HG02588 (cell line): ENCODE data around the gene CTNNA2.

ENCODE experiments used
- ATAC-seq: cut with Tn5 transposase; IDR thresholded peaks from one replicate; pipeline ENCODE4 v1.9.1; 2021; ENCODE audit warnings: mild to moderate bottlenecking, moderate library complexity; ENCODE audit not compliant: unreplicated experiment

The CTNNA2 gene

DNA sequence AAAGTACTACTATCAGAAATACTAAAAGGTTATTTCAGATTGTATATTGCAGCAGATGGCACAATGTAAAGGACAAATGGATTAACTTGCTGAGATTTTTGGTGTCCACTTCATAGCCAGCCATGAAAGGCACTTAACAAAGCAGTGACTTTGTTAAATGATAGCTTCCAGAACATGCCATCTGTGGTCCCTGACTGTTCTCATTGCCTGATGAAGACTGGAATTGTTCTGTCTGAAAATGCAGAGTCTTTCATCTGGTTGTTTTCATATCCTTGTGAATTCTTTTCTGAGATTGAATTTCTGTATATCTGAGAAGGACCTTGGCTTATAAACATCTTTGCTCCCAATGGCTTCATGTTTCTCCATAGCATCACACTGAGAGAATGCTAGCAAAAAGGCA lies 836.1 kb downstream of the CTNNA2 start:
- no peak for ATAC-seq

DNA sequence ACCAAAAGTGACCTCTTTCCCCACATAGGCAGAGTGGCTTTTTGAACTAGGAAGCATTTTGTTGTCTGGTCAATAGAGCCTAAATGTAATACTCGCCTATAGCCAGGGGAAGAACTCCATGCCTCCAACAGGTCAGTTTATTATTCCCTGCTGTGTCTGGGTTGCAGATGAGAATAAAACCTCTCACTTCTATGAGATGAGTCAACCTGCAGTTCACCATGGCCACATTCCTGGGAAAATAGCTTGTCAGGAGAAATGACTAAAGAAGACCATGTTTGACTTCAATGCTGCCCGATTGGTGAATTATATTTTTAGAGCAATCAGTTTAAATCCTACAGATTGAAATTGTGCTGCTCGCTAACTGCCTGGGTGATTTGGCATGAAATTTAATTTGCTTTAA lies 838.4 kb downstream of the CTNNA2 start:
- ATAC-seq: no peak

DNA sequence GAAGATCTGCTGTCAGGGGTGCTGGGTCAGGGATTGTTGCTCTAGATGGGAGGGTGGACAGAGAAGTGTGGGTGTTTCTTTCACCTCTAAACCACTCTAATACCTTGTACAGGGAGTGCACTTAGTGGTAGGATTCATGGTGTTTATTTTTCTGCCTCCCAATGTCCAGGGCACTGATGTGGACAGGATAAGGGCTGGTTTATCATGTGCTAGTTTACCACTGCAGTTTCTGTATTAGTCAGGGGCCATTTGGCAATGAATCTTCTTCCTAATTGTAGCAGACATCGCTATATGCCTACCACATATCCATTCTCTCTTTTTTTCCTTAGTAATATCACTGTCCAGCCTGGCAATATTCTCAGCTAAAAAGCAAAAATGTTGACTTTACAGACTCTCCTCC lies 842.0 kb downstream of the CTNNA2 start:
- no peak for ATAC-seq

DNA sequence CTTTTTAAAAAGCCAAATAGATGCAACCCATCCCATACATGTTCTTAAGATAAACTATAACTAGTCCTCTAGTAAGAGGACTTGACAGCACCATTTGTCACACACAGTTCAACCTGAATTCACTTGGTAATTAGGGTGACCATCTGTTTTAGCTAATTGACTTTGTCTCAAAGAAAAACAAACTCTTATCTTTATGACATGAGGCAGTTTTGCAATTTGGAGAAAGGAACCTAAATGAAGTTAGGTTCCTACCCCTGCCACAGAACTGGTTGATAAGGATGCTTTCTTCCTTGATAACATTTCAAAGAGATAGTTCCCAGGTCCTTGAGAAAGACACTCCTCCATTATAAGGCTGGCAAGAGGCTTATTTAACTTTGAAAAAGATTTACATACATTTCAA lies 849.1 kb downstream of the CTNNA2 start:
- ATAC-seq: no peak

DNA sequence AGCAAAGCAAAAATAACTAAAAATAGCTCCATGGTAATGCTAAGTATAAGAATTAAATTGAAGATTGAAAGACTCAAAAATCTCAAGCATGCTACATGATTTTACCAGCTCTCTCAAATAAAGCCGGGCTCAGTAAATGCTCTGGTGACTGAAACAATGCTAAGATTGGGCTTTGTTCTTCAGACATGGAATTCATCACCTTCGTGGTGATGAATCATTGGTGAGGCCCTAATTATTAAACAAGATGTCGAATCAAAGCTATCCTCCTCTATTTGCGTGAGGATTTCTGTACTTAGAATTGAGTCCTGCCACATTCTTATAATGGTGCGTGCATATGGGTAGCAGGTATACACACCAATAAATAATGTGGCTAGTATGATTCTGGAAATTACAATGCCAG lies 850.5 kb downstream of the CTNNA2 start:
- no peak for ATAC-seq

DNA sequence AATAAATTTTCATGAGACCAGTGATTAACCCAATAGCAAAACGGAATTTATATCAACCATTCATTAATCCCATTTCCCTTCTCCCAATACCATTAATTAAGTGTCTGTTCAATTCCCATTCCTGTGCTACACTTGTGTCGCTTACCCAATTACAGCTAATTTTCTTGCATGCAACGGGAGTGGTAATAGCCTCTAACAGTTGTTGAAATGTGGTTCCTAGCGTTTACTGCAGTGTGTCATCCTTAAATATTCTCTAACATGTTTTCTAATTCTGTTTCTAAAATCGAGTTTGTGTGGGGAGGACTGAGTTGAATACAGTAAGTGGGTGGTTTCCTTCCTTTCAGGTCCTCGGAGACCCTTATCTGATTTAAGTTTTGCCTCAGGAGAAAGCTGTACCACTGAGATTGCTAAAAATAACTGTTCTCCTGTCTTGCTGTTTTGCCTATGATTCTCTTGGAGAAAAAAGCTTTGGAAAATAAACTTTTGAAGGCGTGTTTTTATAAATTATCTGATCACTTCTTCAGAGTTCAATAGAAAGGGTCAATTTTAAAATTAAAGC lies 851.0 kb downstream of the CTNNA2 start:
- ATAC-seq: no peak

DNA sequence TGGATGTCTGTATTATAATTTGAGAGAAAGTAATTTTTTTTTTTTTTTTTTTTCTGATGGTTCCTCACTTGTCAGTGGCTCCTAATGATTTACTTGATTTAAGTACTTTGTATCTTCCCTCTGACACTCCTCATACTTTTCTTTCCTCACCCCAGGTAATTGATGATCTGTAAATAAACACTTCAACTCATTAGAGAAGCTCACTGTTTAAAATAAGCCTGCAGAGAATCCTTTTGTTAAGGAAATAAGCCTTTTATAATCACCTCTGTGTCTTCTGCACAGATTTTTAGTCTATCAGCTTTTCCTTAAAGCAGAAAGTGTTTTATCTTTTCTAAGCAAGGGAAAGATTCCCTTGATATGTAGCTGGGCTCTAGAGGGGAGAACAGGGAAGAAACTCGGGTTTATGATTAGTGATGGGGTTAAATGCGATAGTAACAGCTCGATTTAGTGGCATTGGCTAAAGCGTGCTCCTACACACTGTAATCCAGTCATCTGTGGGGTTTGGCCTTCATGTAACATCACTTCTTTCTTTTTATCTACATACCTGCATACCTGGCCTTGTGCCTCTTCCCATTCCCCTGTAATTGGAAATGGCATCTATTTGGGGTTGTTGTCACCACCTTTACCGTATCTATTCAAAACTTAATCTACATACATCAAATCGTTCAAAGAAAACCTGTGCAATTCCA lies 851.8 kb downstream of the CTNNA2 start:
- ATAC-seq: no peak

DNA sequence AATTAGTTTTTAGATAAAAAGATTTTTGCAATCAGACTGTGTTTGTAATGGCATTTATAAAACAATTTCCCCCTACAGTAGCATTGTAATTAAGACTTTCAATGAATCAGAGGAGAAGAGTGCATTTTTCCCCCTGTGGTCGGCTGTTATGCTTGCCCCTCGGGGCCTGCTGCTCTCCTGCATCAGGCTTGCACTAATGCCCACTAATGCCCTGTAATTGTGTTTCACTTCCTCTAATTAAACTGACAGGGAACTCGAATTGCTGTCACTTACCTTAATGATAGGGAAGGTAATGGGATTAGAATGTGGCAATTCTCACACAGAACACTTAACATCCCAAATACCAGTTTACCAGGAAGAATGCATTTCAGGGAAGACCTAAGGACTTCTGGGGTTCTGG lies 852.9 kb downstream of the CTNNA2 start:
- ATAC-seq: no peak

DNA sequence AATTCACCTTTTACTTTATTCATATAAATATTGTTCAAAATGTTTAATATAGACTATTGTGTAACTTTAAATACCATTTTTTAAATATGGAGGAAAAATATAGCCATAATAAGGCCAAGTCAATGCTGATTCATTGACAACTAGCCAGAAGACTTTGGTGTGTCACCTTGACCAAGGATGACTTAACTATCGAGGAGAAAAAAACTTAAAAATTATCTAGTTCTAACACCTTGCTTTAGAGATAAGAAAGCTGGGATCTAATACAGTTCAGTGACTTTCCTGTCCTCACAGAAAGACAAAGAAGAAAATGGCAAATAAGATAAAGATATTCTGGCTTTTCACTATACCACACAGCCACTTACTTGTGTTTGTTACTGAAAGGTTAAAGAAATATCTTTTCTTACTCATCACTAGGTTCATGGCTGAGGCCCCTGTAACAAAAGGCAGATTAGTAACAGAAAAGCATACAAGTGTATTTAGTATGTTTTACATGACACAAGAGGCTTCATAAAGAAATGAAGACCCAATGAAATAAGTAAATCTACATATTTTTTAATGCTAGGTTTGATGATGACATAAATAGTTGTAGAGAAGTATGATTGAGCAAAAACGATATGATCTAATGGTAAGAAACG lies 857.6 kb downstream of the CTNNA2 start:
- no peak for ATAC-seq

DNA sequence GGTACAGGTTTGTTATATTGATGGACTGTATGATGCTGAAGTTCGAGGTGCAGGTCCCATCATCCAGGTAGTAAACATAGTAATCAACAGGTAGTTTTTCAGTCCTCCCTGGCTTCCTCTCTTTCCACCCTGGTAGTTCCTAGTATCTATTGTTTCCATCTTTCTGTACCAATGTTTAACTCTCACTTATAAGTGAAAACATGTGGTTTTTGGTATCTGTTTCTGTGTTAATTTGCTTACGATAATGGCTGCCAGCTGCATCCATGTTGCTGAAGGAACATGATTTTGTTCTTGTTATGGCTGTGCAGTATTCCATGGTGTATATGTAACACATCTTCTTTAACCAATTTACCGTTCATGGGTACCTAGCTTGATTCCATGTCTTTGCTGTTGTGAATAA lies 861.3 kb downstream of the CTNNA2 start:
- no peak for ATAC-seq

DNA sequence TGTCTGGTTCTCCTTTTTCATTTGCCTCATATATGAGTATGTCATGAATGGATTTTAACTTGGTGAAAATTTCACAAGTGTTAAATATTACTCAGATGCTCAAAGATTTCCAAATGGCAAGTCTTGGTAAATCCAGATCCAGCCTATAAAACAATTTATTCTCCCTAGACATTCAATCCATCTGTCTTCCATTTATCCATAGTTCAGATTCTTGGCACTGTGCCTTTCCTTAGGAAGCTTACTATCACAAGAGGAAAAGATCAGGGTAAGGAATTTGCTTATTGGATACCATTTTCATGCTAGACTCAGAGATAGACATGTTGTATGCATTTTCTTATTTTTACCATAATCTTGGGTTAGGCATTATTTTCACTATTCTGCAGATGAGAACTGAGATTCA lies 864.2 kb downstream of the CTNNA2 start:
- no peak for ATAC-seq

DNA sequence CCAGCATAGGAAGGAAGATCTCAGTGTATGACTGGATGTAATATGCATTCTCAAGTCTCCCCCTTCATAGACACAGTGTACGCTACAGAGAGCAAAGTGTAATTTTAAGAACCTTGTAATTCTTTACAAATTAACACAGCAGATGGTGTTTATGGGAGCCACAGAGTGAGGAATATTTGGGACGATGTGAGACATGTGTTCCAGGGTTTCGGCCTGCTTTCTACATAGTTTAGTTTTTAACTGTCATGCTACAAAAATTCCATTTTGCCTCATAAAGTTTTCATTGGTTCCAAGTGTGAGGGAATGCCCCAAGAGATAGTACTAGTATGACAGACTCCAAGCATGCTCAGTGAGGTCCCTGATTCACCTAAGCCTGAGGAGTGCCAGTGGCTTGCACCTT lies 867.9 kb downstream of the CTNNA2 start:
- ATAC-seq: no peak

DNA sequence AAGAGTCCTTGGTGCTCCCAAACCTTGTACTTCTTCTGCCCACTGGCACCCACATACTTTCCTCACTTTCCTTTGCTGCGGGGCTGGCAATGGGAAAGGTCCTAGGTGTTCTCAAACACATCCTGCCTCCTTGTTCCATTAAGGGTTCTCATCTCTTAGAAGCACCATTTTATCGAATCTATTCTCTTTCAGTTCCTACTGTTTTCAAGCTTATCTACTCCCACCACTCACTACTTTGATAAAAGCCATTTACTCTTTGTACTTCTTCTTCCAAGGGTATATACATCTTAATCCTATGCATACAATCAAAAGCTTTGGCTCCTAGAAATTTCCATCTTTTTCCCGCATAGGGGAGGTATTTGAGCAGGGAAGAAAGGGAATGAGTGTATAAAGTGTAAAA lies 868.8 kb downstream of the CTNNA2 start:
- ATAC-seq: no peak

DNA sequence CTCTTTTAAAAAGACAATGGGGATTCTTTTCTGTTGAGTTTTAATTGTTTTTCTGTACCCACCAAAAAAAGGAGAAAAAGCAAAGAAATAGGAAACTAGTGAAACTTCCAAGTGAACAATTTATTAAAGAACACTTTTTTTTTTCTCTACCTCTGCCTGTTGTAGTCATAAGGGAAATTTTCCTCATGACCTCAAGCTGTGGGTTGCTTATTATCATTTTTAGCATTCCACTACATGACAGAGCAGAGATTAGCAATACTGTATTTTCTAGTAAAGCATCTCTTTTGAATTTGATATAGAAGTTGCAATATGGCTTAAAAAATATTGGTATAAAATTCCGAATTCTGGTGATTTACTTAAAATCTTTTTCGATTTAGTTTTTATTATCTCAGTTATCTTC lies 879.6 kb downstream of the CTNNA2 start:
- ATAC-seq: no peak

DNA sequence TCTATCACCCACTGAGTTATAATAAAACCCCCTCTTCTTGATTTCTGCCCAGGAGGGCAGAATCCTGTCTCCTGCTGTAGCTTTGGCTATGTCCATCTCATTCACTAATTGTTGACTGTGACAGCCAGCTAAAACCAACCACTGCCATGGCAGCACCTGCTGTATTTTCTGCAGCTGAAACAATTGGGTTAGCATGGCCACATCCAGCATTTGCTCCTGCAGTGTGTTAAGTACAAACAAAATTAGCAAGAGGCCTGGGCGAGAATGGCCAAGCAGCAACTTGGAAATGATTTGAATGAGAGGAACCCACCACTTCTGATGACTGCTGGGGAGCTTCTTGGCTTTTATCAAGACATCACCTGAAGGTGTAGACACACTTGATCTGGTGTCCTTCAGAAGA lies 881.1 kb downstream of the CTNNA2 start:
- no peak for ATAC-seq

DNA sequence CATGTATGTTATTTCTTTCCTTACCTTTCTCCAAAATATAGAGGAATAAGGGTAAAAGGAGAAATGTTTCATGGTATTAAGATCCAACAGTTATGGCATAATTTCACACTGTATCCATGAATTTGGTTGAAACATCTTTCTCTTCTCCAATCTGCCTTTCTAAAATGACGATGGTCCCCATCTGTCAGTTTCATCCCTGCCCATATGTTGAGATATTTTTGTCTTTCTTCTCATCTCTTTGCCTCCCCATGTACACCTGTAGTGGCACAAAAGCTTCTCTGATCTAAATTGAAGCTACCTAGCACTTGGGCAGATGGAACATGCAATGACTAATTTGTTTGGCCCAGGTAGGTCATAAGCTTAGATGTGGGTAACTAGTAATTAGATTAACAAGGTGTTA lies 882.4 kb downstream of the CTNNA2 start:
- ATAC-seq: no peak

DNA sequence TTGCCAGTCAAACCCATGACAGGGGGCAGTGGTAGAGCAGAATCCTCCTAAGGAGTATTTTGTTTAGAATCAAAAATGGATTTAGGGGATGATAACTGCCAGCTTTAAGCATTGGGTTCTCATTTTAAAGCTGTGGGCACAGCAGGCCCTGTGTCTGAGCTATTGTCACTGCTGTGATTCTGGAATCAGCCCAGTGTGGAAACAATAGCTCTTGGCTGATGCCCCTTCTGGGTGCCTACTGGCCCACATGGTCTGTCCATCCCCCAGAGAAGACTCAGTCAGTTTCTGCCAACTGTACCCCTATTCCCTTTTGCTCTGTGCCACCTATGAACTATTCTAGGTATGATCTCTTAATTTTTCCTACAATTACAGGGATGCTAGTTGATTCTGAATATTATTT lies 883.4 kb downstream of the CTNNA2 start:
- no peak for ATAC-seq

DNA sequence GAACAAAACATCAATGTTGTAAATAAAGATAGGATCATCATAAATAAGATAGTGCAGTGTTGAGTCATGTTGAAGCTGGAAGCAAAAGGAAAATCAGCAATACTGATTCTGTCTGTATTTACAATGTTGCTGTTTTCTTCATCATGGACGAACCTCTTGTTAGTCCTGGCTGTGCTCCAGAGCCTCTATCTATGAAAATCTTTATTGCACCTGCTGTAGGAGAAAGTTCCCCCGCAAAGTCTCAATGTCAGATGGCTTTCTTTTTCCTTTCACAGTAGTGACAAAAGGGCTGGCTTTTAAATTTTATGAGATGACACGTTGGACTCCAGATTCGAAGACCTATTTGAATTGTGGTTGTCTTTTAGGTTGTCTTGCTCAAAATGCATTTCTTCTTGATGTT lies 890.2 kb downstream of the CTNNA2 start:
- no peak for ATAC-seq

DNA sequence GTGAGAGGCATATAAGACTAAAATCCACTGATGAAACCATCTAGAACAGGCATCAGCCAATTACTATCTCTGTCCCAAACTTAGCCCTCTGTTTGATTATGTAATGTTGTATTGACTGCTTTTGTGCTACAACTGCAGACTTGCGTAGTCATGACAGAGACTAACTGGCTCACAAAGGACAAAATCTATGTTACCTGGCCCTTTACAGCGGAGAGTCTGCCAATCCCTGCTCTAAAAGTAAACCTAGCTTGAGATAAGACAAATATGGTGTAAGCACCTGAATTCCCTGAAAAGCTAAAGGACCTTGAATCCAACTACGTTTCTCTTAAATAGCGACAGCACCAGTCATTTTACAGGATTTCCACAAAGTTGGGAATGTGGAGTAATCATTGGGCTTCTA lies 894.5 kb downstream of the CTNNA2 start:
- ATAC-seq: no peak

DNA sequence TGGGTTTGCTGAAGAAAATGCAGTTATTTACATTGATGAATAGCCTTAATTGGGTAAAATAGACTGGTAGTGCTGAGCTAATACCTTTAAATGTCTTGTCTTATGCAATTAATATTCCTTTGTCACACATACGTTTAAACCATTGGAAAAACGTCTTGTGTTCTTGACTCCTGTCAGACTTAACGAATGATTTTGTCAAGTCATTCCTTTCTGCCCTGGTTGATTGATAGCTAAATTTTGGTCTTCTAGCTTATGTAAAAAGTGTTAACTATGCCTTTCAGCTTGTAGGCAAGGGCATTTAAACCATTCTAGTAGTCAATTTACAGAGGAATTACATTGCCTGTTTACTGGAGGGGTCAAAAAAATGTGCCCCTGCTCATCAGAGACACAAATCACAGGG lies 897.5 kb downstream of the CTNNA2 start:
- no peak for ATAC-seq

DNA sequence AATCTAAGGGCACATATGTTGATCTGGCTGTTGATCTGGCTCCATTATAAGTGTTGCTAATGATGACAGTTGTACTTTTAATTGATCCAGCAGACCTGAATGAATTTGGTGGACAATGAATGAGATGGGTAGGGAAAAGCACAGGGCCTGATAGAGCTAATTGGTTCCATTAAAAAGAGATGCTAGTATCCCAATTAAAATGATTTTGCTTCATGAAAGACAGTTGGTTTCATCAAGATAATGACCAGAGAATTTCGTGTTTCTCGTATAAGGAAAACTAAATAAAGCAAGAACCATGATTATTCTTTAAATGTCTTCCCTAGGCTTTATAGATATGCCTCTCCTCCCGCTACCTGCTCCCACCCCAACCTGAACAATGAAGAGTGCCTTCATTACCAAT lies 900.3 kb downstream of the CTNNA2 start:
- ATAC-seq: no peak

DNA sequence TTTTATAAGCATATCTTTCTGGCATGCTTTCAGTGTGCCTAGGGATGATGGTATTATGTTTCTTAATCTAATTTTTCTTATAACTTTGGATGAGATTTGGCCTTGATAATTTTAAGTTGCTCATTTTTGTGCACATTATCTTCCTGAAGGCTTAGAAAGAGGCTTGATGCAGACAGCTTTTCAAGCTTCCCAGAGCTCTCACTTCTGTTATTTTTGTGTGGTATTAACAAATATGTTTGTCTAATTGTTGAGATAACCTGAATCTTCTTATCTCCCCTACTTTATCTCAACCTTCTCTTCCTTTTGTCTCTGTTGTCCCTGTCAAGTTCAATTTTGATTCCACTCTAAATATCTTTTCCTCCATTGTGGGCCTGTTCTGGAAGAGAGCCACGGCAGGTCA lies 904.9 kb downstream of the CTNNA2 start:
- ATAC-seq: no peak
